Measurements from ENCODE around the gene PSMD9. TPM values are rescaled to one million over a fixed set of nuclear protein-coding genes. Genes with fewer than 3 reads are reported as not detected.
"Not testable (repeated sequence)": the region's sequence is repeated elsewhere in the genome, so short reads cannot be mapped to it uniquely, and the experiment has no call there.

The PSMD9 gene
- total RNA-seq, 1 experiment from 2014 or later = 64.8 TPM

- intact Hi-C loops (cut with micrococcal nuclease; ENCODE audit: unreplicated experiment) = no loop called here
- Histone ChIP-seq H3K36me3 (ENCODE audit: low read depth) (no peaks in the 10 kb centered on the region), H3K9me3 (ENCODE audit: insufficient read depth, low read depth) (no peaks in the 10 kb centered on the region), H3K27me3 (ENCODE audit: insufficient read depth, low read depth) (no peaks in the 10 kb centered on the region), H3K79me2 (ENCODE audit: low read depth) (no peaks in the 10 kb centered on the region), H3K27ac (no peak overlapping the region), H3K4me3 (no peak overlapping the region), H4K20me1 (ENCODE audit: insufficient read depth) (no peaks in the 10 kb centered on the region), H3K4me1 (replicated peaks; ENCODE audit: insufficient read depth) (no peaks in the 10 kb centered on the region), H3F3A (ENCODE audit: insufficient read depth, low read depth) (no peaks in the 10 kb centered on the region), H2AFZ (no peak overlapping the region), H3K4me2 (no peak overlapping the region), H3K9me2 (ENCODE audit: insufficient read depth) (no peaks in the 10 kb centered on the region)
- DNase-seq = no peak
- BruUV-seq (replicated peaks) = no TSS peak
- ChIA-PET CTCF (no interaction called here), POLR2A (ENCODE audit: unreplicated experiment) (no interaction called here)
- no peak for TF ChIP-seq CTCF (conservative IDR thresholded peaks at IDR 0.05)
- TF ChIP-seq EZH2 (IDR thresholded peaks at IDR 0.05; ENCODE audit: low read depth) = no peak
Measured at GRCh38 chr12:121860257-121860656, 28.3 kb upstream of the PSMD9 start.

- intact Hi-C loops (cut with micrococcal nuclease; ENCODE audit: unreplicated experiment); H3K27ac ChIP-seq: not testable (repeated sequence)
Measured at GRCh38 chr12:121860699-121861098, 27.9 kb upstream of the PSMD9 start.

GRCh38 chr12:121861636-121862254, 26.8 kb upstream of the PSMD9 start:
- intact Hi-C loops (cut with micrococcal nuclease; ENCODE audit: unreplicated experiment) = no loop called here
- no peaks in the 10 kb centered on the region for H3K36me3 ChIP-seq (ENCODE audit: low read depth)
- H3K4me2 ChIP-seq = no peak overlapping the region
- no peaks in the 10 kb centered on the region for H3K79me2 ChIP-seq (ENCODE audit: low read depth)
- H3K27me3 ChIP-seq (ENCODE audit: insufficient read depth, low read depth) = no peaks in the 10 kb centered on the region
- no peak overlapping the region for H3K27ac ChIP-seq
- no peaks in the 10 kb centered on the region for H4K20me1 ChIP-seq (ENCODE audit: insufficient read depth)
- no peaks in the 10 kb centered on the region for H3K9me3 ChIP-seq (ENCODE audit: insufficient read depth, low read depth)
- no TSS peak for BruUV-seq (replicated peaks)
- ChIA-PET POLR2A (ENCODE audit: unreplicated experiment) (no interaction called here), CTCF (no interaction called here)
- no peaks in the 10 kb centered on the region for H3K4me1 ChIP-seq (replicated peaks; ENCODE audit: insufficient read depth)
- no peak for DNase-seq
- TF ChIP-seq EZH2 (IDR thresholded peaks at IDR 0.05; ENCODE audit: low read depth) = no peak
- no peak for TF ChIP-seq CTCF (conservative IDR thresholded peaks at IDR 0.05)
- no peaks in the 10 kb centered on the region for H3F3A ChIP-seq (ENCODE audit: insufficient read depth, low read depth)
- no peak overlapping the region for H2AFZ ChIP-seq
- no peak overlapping the region for H3K4me3 ChIP-seq
- H3K9me2 ChIP-seq (ENCODE audit: insufficient read depth) = no peaks in the 10 kb centered on the region

More at GRCh38 chr12:121860699-121861098, 27.9 kb upstream of the PSMD9 start:
- H3K4me3 ChIP-seq; DNase-seq; H3K36me3 ChIP-seq (ENCODE audit: low read depth); BruUV-seq (replicated peaks); POLR2A ChIA-PET (ENCODE audit: unreplicated experiment); H3K27me3 ChIP-seq (ENCODE audit: insufficient read depth, low read depth); H3K4me2 ChIP-seq; H2AFZ ChIP-seq; H4K20me1 ChIP-seq (ENCODE audit: insufficient read depth); H3K79me2 ChIP-seq (ENCODE audit: low read depth); CTCF ChIA-PET; H3K9me3 ChIP-seq (ENCODE audit: insufficient read depth, low read depth); H3F3A ChIP-seq (ENCODE audit: insufficient read depth, low read depth); H3K4me1 ChIP-seq (replicated peaks; ENCODE audit: insufficient read depth); H3K9me2 ChIP-seq (ENCODE audit: insufficient read depth): not testable (repeated sequence)

GRCh38 chr12:121866331-121866730, 22.3 kb upstream of the PSMD9 start:
- no peaks in the 10 kb centered on the region for H3K4me1 ChIP-seq (replicated peaks; ENCODE audit: insufficient read depth)

GRCh38 chr12:121869229-121869628, 19.4 kb upstream of the PSMD9 start:
- not testable (repeated sequence) for BruUV-seq (replicated peaks); H4K20me1 ChIP-seq (ENCODE audit: insufficient read depth); H3K4me3 ChIP-seq

More at GRCh38 chr12:121866331-121866730, 22.3 kb upstream of the PSMD9 start:
- intact Hi-C loops (cut with micrococcal nuclease; ENCODE audit: unreplicated experiment) = no loop called here
- no peaks in the 10 kb centered on the region for H4K20me1 ChIP-seq (ENCODE audit: insufficient read depth)
- H3K4me3 ChIP-seq = no peak overlapping the region
- TF ChIP-seq EZH2 (IDR thresholded peaks at IDR 0.05; ENCODE audit: low read depth) (no peak), CTCF (conservative IDR thresholded peaks at IDR 0.05) (no peak)
- H3K9me3 ChIP-seq (ENCODE audit: insufficient read depth, low read depth) = no peaks in the 10 kb centered on the region
- H3K27ac ChIP-seq = no peak overlapping the region
- DNase-seq = no peak
- H3K4me2 ChIP-seq = no peak overlapping the region
- BruUV-seq (replicated peaks) = no TSS peak
- H3K27me3 ChIP-seq (ENCODE audit: insufficient read depth, low read depth) = no peaks in the 10 kb centered on the region
- CTCF ChIA-PET = no interaction called here
- no peaks in the 10 kb centered on the region for H3K36me3 ChIP-seq (ENCODE audit: low read depth)
- POLR2A ChIA-PET (ENCODE audit: unreplicated experiment) = interaction anchor here (0.7 kb wide), 1 partner anchor 440 kb away, joined by 4 read pairs; no protein-coding TSS in a partner anchor
- no peaks in the 10 kb centered on the region for H3K9me2 ChIP-seq (ENCODE audit: insufficient read depth)
- H3K79me2 ChIP-seq (ENCODE audit: low read depth) = no peaks in the 10 kb centered on the region
- no peaks in the 10 kb centered on the region for H3F3A ChIP-seq (ENCODE audit: insufficient read depth, low read depth)
- no peak overlapping the region for H2AFZ ChIP-seq

More at GRCh38 chr12:121869229-121869628, 19.4 kb upstream of the PSMD9 start:
- H3F3A ChIP-seq (ENCODE audit: insufficient read depth, low read depth); H3K36me3 ChIP-seq (ENCODE audit: low read depth); H3K27me3 ChIP-seq (ENCODE audit: insufficient read depth, low read depth); DNase-seq; intact Hi-C loops (cut with micrococcal nuclease; ENCODE audit: unreplicated experiment); H3K79me2 ChIP-seq (ENCODE audit: low read depth); H3K4me1 ChIP-seq (replicated peaks; ENCODE audit: insufficient read depth); POLR2A ChIA-PET (ENCODE audit: unreplicated experiment); H3K4me2 ChIP-seq; CTCF ChIA-PET; H3K27ac ChIP-seq; H2AFZ ChIP-seq; H3K9me3 ChIP-seq (ENCODE audit: insufficient read depth, low read depth); H3K9me2 ChIP-seq (ENCODE audit: insufficient read depth): not testable (repeated sequence)
